ENCODE measurements around the gene FRYL.
"Not testable (repeated sequence)": the region's sequence is repeated elsewhere in the genome, so short reads cannot be mapped to it uniquely, and the experiment has no call there.

FRYL gene

GRCh38 chr4:48493452-48494100, 286.5 kb downstream of the FRYL start:
- DNase-seq (ENCODE audit: low spot score) (no peak), FAIRE-seq (no peak)

GRCh38 chr4:48491514-48492176, 288.4 kb downstream of the FRYL start:
- FAIRE-seq = no peak
- DNase-seq (ENCODE audit: low spot score) = no peak

- no peak for FAIRE-seq
- no peak for DNase-seq (ENCODE audit: low spot score)
Observed at GRCh38 chr4:48490680-48491513, 289.2 kb downstream of the FRYL start.

GRCh38 chr4:48490012-48490679, 289.9 kb downstream of the FRYL start, which contains the start of gene ZAR1:
ZAR1 (plus strand) TSS chr4:48490252; CDS start chr4:48490292, 40 bp downstream.
- FAIRE-seq (no peak), DNase-seq (ENCODE audit: low spot score) (no peak)

- DNase-seq (ENCODE audit: low spot score) (no peak), FAIRE-seq (no peak)
Observed at GRCh38 chr4:48489683-48490011, 290.4 kb downstream of the FRYL start.

- DNase-seq (ENCODE audit: low spot score) = no peak
- FAIRE-seq = no peak
Observed at GRCh38 chr4:48484494-48485168, 295.4 kb downstream of the FRYL start.

GRCh38 chr4:48483777-48484493, 296.1 kb downstream of the FRYL start:
- FAIRE-seq (peak; percentile 35), DNase-seq (ENCODE audit: low spot score) (no peak)

GRCh38 chr4:48483006-48483776, 296.9 kb downstream of the FRYL start, which contains the start of gene SLC10A4:
SLC10A4 (plus strand) TSS chr4:48483343; CDS start chr4:48483562, 219 bp downstream.
- DNase-seq (ENCODE audit: low spot score) = peak; percentile 52
- no peak for FAIRE-seq

GRCh38 chr4:48481581-48481980, 298.5 kb downstream of the FRYL start:
- FAIRE-seq (no peak), DNase-seq (ENCODE audit: low spot score) (no peak)

- no peak for DNase-seq (ENCODE audit: low spot score)
- FAIRE-seq = no peak
Observed at GRCh38 chr4:48478273-48478672, 301.8 kb downstream of the FRYL start.

GRCh38 chr4:48475770-48476169, 304.3 kb downstream of the FRYL start:
- no peak for DNase-seq (ENCODE audit: low spot score)
- FAIRE-seq = no peak

GRCh38 chr4:48472794-48473193, 307.3 kb downstream of the FRYL start:
- DNase-seq (ENCODE audit: low spot score) = no peak
- FAIRE-seq = no peak

GRCh38 chr4:48470570-48470969, 309.5 kb downstream of the FRYL start:
- no peak for DNase-seq (ENCODE audit: low spot score)
- no peak for FAIRE-seq

GRCh38 chr4:48470137-48470536, 309.9 kb downstream of the FRYL start:
- FAIRE-seq = no peak
- no peak for DNase-seq (ENCODE audit: low spot score)

GRCh38 chr4:48467891-48468290, 312.2 kb downstream of the FRYL start:
- DNase-seq (ENCODE audit: low spot score) (no peak), FAIRE-seq (no peak)

GRCh38 chr4:48467442-48467841, 312.6 kb downstream of the FRYL start:
- DNase-seq (ENCODE audit: low spot score) (no peak), FAIRE-seq (no peak)

GRCh38 chr4:48462363-48462762, 317.7 kb downstream of the FRYL start:
- FAIRE-seq = no peak
- DNase-seq (ENCODE audit: low spot score) = no peak

- DNase-seq (ENCODE audit: low spot score) (no peak), FAIRE-seq (no peak)
Observed at GRCh38 chr4:48461000-48461399, 319.1 kb downstream of the FRYL start.

GRCh38 chr4:48454591-48454990, 325.5 kb downstream of the FRYL start:
- no peak for DNase-seq (ENCODE audit: low spot score)
- no peak for FAIRE-seq

GRCh38 chr4:48451656-48452055, 328.4 kb downstream of the FRYL start:
- not testable (repeated sequence) for DNase-seq (ENCODE audit: low spot score); FAIRE-seq

Measured in urothelium cell line (cell line).